ENCODE data around the gene ECT2.
A peak's percentile ranks its signal among the peaks of the same experiment; 100 is the strongest.
"Not testable (repeated sequence)": the region's sequence is repeated elsewhere in the genome, so short reads cannot be mapped to it uniquely, and the experiment has no call there.

ECT2 gene

GRCh38 chr3:172859041-172859440 lies 108.5 kb downstream of the ECT2 start:
- DNase-seq (ENCODE audit: low spot score): no peak

DNA sequence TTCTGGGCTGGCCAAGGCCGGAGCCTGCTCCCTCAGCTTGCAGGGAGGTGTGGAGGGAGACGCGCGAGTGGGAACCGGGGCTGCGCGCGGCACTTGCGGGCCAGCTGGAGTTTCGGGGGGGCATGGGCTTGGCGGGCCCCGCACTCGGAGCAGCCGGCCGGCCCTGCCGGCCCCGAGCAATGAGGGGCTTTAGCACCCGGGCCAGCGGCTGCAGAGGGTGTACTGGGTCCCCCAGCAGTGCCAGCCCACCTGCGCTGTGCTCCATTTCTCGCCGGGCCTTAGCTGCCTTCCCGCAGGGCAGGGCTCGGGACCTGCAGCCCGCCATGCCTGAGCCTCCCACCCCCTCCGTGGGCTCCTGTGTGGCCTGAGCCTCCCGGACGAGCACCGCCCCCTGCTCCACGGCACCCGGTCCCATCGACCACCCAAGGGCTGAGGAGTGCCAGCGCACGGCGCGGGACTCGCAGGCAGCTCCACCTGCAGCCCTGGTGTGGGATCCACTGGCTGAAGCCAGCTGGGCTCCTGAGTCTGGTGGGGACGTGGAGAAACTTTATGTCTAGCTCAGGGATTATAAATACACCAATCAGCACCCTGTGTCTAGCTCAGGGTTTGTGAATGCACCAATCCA lies 116.3 kb downstream of the ECT2 start:
- not testable (repeated sequence) for DNase-seq (ENCODE audit: low spot score)

DNA sequence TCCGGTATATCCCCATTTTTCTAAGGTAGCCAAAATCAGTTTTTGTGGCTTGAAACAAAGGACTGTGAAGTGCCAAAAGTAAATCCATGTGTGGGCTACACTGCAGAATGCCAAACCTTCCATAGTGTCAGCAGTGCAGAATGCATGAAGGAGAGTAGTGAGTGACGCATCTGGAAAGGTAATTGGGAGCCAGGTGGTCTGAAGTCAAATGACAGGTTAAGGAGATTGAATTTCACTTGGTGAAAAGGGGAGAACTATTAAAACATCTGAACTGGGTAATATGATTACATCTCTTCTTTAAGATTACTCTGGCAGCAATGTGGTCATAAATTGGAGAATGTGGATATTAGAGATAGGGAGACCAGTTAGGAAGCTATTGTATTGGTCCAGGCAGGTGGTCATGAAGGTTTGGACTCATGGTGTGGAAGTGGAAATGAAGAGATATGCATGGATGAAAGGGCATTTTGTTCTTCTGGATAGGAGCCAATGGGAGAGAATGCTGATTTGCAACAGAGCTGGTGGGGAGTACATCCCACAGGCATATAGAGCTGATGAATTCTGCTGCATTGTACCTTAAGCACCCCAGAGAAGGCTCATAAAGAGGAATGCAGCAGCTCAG lies 118.2 kb downstream of the ECT2 start:
- DNase-seq (ENCODE audit: low spot score): no peak

DNA sequence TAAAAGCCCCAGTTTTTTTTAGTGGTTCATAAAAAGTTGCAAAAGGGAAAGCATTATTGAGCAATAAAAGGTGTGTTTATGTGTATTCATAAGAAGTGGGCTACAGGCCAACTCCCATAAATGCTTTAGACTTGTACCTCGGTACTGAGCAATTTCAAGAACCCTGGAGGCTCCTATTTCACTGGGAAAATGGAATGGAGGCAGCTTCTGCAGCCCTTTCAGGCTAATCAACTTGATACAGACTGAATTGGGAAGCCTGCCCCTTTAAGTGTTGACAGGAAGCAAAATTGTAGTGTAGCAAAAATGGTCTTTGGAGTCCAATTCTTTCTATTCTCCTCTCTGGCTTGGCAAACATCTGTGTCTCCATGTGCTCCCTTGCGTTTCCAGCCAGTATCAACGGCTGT lies 118.8 kb downstream of the ECT2 start:
- DNase-seq (ENCODE audit: low spot score): peak; percentile 71

DNA sequence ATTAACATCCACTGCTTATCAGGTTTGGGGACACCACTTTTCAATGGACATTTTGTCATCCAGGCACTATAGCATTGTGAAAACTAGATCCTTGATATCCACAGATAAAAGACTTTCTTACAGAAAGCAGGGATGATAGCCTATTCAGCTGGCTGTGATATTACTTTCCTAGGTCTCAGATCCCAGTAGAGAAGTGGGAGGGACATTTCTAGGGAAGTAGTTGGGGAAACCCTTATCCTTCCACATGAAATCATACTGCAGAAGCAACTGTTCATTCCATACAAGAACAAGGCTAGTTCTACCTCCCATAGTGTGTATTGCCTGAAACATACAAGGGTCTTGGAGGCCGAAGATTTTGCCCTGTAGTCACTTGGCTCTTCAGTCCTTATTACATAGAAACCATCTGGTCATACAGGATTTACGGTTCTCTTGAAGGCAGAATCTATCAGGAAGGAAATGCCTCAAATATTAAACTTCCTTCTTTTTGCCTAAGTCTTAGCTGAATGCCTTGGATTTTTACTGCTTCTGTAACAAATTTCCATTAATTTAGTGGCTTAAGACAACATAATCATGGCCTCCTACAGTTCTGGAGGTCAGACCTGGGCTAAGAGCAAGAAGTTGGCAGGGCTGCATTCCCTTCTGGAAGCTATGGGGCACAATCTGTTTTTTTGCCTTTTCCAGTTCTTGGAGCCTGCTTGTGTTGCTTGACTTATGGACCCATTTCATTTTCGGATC lies 119.4 kb downstream of the ECT2 start:
- DNase-seq (ENCODE audit: low spot score): no peak
